HFF-Myc (cell line): ENCODE data around the gene PRDM16.

Experiments used
- DNase-seq: peaks from one replicate; pipeline ENCODE4 v3.0.0-alpha.2; 2011; ENCODE audit warnings: low read depth; ENCODE audit errors: extremely low read depth
- H3K4me3 ChIP-seq: replicated peaks from 2 replicates; pipeline ENCODE4 v1.5.1; 2011; ENCODE audit warnings: low read depth, mild to moderate bottlenecking, control low read depth, low read length
- TF ChIP-seq, protein P1 (sequence below): IDR thresholded peaks from 2 replicates; pipeline ENCODE4 v1.5.1; 2012; ENCODE audit warnings: mild to moderate bottlenecking, low read depth, low read length, control low read depth; ENCODE audit errors: missing control alignments

The PRDM16 gene

DNA sequence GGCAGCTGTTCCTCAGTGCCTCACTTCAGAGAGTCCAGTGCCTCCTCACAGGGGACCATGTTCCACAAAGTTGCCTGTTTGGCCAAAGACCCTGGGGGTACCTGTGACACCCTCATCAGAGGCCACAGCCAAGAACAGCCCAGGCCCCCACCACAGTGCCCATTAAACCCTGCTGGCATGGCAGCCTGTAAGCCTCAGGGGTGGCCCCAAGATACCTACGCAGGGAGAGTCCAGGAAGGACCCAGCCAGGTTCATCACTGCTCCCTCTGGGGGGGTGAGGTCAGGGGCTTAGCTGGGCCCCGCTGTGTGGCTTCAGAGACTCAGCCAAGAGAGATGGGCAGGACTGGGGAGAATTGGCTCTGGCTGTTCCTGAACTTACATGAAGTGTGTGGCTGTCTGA is 19.1 kb upstream of the PRDM16 start:
- H3K4me3 ChIP-seq, result no peak overlapping the region
- TF ChIP-seq, protein P1, sequence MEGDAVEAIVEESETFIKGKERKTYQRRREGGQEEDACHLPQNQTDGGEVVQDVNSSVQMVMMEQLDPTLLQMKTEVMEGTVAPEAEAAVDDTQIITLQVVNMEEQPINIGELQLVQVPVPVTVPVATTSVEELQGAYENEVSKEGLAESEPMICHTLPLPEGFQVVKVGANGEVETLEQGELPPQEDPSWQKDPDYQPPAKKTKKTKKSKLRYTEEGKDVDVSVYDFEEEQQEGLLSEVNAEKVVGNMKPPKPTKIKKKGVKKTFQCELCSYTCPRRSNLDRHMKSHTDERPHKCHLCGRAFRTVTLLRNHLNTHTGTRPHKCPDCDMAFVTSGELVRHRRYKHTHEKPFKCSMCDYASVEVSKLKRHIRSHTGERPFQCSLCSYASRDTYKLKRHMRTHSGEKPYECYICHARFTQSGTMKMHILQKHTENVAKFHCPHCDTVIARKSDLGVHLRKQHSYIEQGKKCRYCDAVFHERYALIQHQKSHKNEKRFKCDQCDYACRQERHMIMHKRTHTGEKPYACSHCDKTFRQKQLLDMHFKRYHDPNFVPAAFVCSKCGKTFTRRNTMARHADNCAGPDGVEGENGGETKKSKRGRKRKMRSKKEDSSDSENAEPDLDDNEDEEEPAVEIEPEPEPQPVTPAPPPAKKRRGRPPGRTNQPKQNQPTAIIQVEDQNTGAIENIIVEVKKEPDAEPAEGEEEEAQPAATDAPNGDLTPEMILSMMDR, result no peak
- no peak for DNase-seq

DNA sequence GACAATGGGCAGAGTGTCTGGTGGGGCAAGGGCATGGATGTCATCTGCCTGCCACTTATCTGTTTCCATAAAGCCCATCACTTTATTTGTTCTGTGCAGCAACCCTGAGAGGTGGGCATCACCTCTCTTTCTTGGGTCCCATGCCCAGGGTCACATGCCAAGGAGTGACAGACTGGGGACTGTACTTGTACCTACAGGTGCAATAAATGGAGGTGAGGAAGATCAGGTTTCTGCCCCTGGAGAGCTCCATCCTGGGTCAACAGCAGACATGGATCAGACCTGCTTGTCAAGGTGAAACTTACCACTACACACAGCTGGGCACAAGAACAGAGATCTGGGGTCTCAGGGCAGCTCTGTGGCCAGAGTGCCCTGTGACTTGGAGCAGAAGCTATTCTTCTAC is 18.4 kb upstream of the PRDM16 start:
- H3K4me3 ChIP-seq, result no peak overlapping the region
- TF ChIP-seq, protein P1, result no peak
- no peak for DNase-seq

DNA sequence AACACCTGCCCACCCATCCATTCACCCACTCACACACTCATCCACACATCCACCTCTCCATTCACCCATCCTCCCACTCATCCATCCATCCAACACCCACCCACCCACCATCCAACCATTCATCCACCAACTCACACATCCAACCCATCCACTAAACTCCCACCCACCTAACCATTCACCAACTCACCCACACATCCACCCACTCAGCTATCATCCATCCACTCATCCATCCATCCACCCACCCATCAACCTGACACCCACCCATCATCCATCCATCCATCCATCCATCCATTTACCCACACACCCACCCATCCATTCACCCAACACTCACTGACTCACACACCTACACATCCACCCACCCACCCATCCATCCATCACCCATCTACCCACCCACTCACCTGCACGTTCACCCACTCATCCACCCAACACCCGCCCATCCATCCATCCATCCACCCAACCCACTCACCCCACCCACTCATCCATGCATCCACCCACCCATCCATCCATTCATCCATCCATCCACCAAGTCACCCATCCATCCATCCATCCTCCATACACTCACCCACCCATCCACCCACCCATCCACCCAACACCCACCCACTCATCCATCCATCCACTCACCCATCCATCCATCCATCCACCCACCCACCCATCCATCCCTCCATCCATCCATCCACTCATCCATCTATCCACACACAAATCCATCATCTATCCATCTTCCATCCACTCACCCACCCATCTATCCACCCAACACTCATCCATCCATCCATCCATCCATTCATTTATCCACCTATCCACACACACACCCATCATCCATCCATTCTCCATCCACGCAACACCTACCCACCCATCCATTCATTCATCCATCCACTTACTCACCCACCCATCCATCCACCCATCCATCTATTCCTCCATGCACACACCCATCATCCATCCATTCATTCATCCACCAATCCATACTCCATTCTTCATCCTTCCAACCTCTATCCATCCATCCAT is 17.4 kb upstream of the PRDM16 start:
- TF ChIP-seq, protein P1, result no peak
- no peak overlapping the region for H3K4me3 ChIP-seq
- DNase-seq, result no peak

DNA sequence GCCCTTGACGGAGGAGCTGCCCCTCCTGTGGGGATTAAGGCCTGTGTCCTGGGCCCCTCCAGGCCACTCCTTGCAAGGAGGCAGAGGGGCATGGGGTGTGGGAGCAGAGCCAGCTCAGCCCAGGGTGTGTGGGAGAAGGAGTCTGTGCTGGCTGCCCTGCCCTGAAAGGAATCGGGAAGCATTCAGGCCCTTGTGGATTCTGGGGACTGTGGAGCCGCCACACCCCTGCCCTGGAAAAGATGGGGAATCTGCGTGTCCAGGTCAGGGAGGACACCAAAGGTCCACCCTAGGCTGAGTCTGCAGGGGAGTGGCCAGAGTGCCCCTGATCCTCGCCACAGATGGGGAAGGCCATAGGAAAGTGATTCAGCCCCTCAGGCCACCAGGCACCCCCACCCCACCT is 16.5 kb upstream of the PRDM16 start:
- H3K4me3 ChIP-seq, result no peak overlapping the region
- DNase-seq, result no peak
- TF ChIP-seq, protein P1, result no peak

DNA sequence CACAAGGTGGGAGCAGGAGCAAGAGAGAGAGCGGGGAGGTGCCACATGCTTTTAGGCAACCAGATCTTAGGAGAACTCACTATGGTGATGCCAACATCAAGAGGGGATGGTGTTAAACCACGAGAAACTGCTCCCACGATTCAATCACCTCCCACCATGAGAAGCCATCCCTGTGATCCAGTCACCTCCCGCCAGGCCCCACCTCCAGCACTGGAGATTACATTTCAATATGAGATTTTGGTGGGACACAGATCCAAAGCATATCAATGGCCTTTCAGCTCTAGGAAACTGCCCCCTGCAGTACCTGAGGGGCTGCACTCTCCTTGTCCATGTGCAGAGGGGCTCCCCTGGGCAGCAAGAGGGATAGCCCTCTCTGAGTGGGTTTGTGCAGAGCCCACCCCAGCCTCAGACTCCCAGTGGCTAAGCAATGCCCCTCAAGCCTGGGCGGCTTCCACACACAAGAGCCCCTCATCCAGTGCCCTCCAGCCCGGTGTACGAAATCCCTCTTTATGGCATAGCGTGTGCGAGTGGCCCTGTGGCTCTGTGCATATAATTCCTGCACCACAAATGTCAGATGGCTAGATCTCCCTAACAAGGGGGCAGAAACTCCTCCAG is 15.5 kb upstream of the PRDM16 start:
- H3K4me3 ChIP-seq, result no peak overlapping the region
- DNase-seq, result no peak
- TF ChIP-seq, protein P1, result no peak

DNA sequence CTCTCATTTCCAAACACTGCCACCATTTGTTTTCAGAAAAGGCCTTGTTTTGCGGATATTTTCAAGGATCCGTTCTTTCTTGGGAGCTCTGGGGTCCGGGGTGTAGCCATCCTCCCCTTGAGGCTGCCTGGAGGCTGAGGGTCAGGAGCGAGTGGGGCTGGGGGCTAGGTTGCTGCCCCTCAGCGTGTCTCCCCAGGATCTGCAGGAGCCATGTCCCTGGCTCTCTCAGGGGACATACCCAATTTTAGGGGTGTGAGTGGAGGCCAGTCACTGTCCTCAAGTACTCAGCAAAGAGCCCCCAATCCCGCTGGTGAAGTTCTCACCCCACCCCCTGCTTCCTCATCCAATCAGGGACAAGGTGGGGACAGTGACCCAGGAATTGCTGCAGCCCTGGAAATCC is 15.0 kb upstream of the PRDM16 start:
- no peak overlapping the region for H3K4me3 ChIP-seq
- TF ChIP-seq, protein P1, result no peak
- DNase-seq, result no peak
